ENCODE data around the gene PLBD1. TPM values are rescaled to one million over a fixed set of nuclear protein-coding genes. Genes with fewer than 3 reads are reported as not detected.

Gene PLBD1
- total RNA-seq, 1 experiment from 2014 or later = 49.6 TPM

DNA sequence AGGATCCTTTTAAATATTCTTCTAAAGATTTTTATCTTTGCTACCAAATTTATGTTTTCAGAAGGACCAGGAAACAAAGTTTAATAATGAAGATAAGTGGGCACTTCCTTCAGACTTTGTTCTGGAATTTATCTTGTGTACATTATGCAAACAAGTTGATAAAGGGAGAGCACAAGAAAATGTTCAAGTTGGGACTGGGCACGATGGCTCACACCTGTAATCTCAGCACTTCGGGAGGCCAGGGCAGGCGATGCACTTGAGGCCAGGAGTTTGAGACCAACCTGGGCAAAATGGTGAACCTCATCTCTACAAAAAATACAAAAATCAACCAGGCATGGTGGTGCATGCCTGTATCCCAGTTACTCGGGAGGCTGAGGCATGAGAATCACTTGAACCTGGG is 4.6 kb downstream of the PLBD1 start:
- ChIA-PET CTCF (interaction anchor here (0.7 kb wide), 1 partner anchor 9 kb away, joined by 4 read pairs; no protein-coding TSS in a partner anchor), POLR2A (no interaction called here)
- ATAC-seq (no peak), DNase-seq (ENCODE audit: low spot score) (no peak)
- Mint-ChIP-seq H3K36me3 (no peaks in the 10 kb centered on the region), H3K27me3 (ENCODE audit: low read depth) (peaks cover 5% of the 10 kb centered on the region), H3K9me3 (no peaks in the 10 kb centered on the region), H3K4me3 (no peak overlapping the region), H3K4me1 (peaks cover 22% of the 10 kb centered on the region), H3K27ac (no peak overlapping the region)
- no peak for TF ChIP-seq AFF4 (CRISPR knock-in tag; IDR thresholded peaks at IDR 0.05; ENCODE audit: borderline replicate concordance)
- no peak for TF ChIP-seq FOXJ3 (CRISPR knock-in tag; IDR thresholded peaks at IDR 0.05; ENCODE audit: borderline replicate concordance)
- TF ChIP-seq PRRX2 (CRISPR knock-in tag; IDR thresholded peaks at IDR 0.05) = no peak
- TF ChIP-seq TEAD1 (CRISPR knock-in tag; IDR thresholded peaks at IDR 0.05) = no peak
- TF ChIP-seq ATF6 (CRISPR knock-in tag; IDR thresholded peaks at IDR 0.05) = no peak
- no peak for TF ChIP-seq FOXP1 (CRISPR knock-in tag; IDR thresholded peaks at IDR 0.05; ENCODE audit: borderline replicate concordance)
- no peak for TF ChIP-seq ZBTB43 (CRISPR knock-in tag; IDR thresholded peaks at IDR 0.05)
- no peak for TF ChIP-seq JUN (CRISPR knock-in tag; IDR thresholded peaks at IDR 0.05)
- TF ChIP-seq ZNF512 (CRISPR knock-in tag; IDR thresholded peaks at IDR 0.05; ENCODE audit: borderline replicate concordance) = no peak
- TF ChIP-seq, protein P1, sequence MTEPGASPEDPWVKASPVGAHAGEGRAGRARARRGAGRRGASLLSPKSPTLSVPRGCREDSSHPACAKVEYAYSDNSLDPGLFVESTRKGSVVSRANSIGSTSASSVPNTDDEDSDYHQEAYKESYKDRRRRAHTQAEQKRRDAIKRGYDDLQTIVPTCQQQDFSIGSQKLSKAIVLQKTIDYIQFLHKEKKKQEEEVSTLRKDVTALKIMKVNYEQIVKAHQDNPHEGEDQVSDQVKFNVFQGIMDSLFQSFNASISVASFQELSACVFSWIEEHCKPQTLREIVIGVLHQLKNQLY (CRISPR knock-in tag; IDR thresholded peaks at IDR 0.05) = no peak
- TF ChIP-seq NFE2L1 (CRISPR knock-in tag; IDR thresholded peaks at IDR 0.05) = no peak
- no peak for TF ChIP-seq ZNF138 (CRISPR knock-in tag; conservative IDR thresholded peaks at IDR 0.05)
- no peak for TF ChIP-seq ATF3 (CRISPR knock-in tag; conservative IDR thresholded peaks at IDR 0.05)
- no peak for TF ChIP-seq ESRRA (CRISPR knock-in tag; IDR thresholded peaks at IDR 0.05; ENCODE audit: borderline replicate concordance)
- TF ChIP-seq SMAD4 (CRISPR knock-in tag; IDR thresholded peaks at IDR 0.05) = no peak
- TF ChIP-seq, protein P2, sequence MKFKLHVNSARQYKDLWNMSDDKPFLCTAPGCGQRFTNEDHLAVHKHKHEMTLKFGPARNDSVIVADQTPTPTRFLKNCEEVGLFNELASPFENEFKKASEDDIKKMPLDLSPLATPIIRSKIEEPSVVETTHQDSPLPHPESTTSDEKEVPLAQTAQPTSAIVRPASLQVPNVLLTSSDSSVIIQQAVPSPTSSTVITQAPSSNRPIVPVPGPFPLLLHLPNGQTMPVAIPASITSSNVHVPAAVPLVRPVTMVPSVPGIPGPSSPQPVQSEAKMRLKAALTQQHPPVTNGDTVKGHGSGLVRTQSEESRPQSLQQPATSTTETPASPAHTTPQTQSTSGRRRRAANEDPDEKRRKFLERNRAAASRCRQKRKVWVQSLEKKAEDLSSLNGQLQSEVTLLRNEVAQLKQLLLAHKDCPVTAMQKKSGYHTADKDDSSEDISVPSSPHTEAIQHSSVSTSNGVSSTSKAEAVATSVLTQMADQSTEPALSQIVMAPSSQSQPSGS (CRISPR knock-in tag; IDR thresholded peaks at IDR 0.05; ENCODE audit: borderline replicate concordance, low read depth) = no peak
- no peak for TF ChIP-seq GABPB1 (CRISPR knock-in tag; IDR thresholded peaks at IDR 0.05)

Measured in WTC11 (cell line).